DMS153 treated with DMSO at 0.1 percent for 48 hours (cell line): Measurements from ENCODE around the gene TRAPPC1.
"Not testable (repeated sequence)": the region's sequence is repeated elsewhere in the genome, so short reads cannot be mapped to it uniquely, and the experiment has no call there.

Experiments used
- DNase-seq: peaks from one replicate; lab custom pipeline; 2025; ENCODE audit not compliant: unreplicated experiment; lab: John Stamatoyannopoulos, UW

The TRAPPC1 gene, protein sequence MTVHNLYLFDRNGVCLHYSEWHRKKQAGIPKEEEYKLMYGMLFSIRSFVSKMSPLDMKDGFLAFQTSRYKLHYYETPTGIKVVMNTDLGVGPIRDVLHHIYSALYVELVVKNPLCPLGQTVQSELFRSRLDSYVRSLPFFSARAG

GRCh38 chr17:7931709-7932482 is at the start of gene TRAPPC1, which contains the start of gene CNTROB:
TSS of gene TRAPPC1 (minus strand) at chr17:7931946. CDS start at chr17:7931829, 117 bp downstream.
TSS of gene CNTROB (plus strand) at chr17:7932206. CDS start at chr17:7933080, 874 bp downstream.
- DNase-seq, result peak; percentile 60

DNA sequence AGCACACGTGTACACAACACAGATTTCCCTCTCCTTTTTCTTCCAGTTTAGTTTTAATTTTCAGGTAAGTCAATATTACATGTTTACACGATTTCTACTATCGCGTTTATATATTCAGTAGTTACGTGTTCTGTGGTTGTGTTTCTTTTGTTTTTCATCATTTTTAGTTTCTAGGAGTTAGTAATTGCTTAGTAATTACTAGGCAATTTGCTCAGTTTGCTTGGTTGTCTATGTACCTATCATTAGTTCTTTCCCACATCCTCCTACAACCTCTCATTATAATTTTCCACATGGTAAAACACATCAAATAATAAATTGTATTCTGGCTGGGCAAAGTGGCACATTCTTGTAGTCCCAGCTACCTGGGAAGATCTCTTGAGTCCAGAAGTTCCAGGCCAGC is 46.1 kb upstream of the TRAPPC1 start:
- DNase-seq, result no peak

GRCh38 chr17:7977039-7977438 is 45.3 kb upstream of the TRAPPC1 start:
- DNase-seq, result no peak

DNA sequence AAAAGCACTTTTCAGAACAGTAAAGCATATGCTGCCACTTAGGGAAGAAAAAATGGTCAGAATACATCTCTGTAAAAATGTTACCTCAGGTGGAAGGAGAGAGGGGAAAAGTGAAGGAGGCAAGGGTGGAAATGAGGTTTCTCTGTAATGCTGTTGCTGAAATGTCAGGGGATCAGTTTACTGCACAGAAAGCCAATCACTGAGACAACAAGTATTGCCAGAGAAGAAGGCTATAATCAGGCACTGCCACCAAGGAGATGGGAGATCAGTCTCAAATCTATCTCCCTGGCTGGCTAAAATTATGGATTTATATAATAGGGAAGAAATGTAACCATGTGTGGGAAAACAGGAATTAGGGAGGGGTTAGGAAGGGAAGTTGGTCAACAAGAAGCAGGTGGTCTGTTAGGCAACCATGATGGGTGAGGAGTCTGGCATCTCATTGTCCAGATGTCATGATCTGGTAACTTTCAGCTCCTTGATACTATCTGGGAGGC is 42.9 kb upstream of the TRAPPC1 start:
- no peak for DNase-seq

DNA sequence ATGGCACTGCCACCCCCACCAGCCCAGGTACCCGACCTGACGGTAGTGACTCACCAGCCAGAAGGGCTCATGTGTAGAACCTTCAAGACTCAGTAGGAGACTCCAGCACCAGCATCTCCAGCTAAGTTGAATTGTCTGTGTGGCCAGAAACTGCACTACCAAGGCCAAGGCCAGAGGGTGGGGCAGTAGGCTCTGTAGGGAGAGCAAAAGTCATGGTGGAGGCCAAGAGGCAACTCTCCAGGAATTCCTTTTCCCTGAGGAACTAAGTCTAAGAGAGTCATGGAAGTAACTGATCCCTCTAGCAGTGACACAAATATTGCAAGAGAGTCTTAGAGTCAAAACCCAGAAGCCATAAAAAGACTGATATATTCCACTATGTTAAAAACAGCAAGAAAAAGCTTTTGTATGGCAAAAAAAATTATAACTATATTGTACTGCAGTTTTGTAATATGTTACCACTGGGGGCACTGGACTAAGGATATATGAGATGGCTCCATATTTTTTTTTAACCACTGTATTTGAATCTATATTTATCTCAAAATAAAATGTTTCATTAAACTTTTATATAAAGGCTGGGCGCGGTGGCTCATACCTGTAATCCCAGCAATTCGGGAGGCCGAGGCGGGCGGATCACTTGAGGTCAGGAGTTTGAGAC is 40.5 kb upstream of the TRAPPC1 start:
- no peak for DNase-seq

DNA sequence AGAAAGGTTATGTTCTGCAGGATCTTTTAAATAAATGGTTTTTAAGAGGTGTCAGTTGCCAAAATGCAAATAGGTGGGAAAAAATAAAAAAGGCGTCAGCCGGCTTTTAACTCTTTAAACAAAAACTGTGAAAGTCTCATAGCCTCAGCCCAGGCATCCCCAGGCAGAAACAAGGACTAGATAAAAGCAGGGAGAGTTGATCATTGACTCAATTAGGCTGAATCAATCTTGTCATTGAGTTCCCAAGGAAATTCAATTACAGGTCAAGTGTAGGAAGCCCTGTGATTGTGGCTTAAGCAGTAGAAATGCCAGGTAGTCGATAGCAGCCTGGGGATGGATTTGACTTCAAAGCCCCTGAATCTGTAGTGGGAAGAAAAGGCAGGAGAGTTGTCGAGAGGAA is 39.9 kb upstream of the TRAPPC1 start:
- no peak for DNase-seq

DNA sequence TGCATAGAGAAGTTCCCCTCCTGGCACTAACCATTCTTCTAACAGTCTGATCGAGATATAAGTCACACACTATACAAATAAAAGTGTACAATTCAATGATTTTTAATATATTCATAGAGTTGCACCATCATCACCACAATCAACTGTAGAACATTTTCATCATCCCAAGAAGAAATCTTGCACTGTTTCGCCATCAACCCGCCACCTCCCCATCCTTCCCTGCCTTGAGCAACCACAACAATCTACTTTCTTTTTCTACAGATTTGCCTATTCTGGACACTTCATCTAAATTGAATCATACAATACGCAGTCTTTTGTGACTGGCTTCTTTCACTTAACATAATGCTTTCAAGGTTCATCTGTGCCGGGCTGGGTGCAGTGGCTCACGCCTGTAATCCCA is 37.7 kb upstream of the TRAPPC1 start:
- no peak for DNase-seq

DNA sequence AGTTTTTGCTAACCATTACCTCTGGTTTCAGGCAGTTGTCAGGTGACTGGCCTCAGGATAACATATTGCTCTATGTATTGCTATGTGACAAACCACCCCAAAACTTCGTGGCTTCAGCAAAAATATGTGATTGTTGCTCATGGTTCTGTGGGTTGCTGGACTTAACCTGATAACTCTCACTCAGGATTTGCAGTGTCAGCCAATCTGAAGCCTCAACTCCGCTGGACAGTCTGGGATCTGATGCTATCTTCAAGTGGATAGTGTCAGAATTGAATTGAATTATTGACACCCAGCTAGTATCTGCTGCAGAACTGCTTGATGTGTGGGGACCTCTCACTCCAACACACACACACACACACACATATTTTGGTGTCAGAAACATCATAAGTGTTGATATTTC is 36.0 kb upstream of the TRAPPC1 start:
- no peak for DNase-seq

DNA sequence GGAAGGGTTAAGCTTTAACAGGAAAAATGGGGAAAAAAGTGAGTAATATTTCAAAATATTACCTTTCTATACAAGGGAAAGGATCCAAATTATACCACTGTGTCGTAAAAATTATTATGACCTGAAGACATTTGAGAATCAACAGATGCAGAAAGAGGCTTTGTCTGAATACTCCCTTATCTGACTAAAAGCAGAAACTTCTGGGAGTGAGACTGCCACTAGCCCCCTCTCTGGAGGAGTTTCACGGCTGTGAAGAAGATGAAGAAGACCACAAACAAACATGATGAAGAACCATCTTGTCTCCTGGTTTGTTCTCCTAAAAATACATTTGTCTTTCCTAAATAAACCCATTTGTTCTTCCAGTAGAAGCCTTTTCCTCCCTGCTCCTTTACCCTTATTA is 29.7 kb upstream of the TRAPPC1 start:
- no peak for DNase-seq

GRCh38 chr17:7959503-7960253 is 27.9 kb upstream of the TRAPPC1 start:
- no peak for DNase-seq

GRCh38 chr17:7956228-7956965 is 24.7 kb upstream of the TRAPPC1 start:
- no peak for DNase-seq

DNA sequence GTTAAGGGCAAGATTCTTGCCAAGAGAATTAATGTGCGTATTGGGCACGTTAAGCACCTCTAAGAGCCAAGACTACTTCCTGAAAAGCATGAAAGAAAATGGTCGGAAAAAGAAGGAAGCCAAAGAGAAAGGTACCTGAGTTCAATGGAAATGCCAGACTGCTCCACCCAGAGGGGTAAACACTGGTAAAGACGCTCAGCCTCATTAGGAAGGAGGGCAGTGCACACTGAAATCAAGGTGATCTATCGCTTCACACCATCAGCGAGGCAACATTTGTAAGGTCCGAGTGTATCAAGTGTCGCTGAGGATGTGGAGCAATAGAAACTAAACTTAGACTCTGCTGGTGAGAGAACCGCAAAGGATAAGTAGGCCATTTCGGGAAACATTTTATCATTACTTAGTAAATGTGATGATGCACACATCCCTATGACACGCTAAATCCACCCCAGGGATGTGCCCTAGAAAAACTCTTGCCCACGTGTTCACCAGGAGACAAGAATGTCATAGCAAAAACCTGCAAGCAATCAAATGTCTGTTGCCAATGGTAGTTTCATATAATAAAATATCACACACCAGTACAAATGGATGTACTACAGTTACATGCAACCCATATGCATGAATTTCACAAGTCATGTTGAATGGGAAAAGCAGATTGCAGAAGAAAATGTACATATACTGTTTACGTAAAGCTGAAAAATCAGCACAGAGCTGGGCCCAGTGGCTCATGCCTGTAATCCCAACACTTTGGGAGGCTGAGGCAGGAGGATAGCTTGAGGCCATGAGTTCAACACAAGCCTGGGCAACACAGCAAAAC is 23.9 kb upstream of the TRAPPC1 start:
- no peak for DNase-seq

- not testable (repeated sequence) for DNase-seq
These were observed 21.5 kb upstream of the TRAPPC1 start for GRCh38 chr17:7953266-7953665.

GRCh38 chr17:7951143-7951792 is 19.5 kb upstream of the TRAPPC1 start:
- no peak for DNase-seq

DNA sequence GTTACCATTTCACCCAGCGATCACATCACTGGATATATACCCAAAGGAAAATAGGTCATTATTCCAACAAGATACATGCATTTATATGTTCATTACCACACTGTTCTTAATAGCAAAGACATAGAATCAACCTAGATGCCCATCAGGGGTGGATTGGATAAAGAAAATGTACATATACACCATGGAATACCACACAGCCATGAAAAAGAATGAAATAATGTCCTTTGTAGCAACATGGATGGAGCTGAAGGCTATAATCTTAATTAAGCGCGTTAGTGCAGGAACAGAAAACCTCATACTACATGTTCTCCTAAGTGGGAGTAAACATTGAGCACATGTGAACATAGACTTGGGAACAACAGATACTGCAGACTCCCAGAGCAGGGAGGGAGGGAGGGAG is 18.8 kb upstream of the TRAPPC1 start:
- no peak for DNase-seq

DNA sequence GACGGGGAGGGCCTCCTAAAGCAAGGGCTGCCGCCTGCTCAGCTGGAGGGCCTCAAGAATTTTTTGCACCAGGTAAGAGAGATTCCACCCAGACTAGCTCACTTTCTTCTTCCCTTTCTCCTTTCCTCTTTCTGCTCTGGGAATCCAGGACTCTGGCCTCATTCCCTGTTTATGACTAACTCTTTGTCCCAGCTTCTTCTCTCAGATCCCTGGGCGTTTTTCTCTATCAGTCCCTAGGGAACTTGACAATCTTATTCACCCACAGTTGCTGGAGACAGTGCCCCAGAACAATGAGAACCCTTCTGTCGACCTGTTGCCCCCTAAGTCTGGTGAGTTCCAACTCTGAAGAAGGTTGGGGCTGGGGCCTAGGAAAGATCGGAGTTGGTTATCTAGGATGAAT is 15.9 kb upstream of the TRAPPC1 start:
- DNase-seq, result no peak

- DNase-seq, result no peak
These were observed 14.7 kb upstream of the TRAPPC1 start for GRCh38 chr17:7946441-7946840.

DNA sequence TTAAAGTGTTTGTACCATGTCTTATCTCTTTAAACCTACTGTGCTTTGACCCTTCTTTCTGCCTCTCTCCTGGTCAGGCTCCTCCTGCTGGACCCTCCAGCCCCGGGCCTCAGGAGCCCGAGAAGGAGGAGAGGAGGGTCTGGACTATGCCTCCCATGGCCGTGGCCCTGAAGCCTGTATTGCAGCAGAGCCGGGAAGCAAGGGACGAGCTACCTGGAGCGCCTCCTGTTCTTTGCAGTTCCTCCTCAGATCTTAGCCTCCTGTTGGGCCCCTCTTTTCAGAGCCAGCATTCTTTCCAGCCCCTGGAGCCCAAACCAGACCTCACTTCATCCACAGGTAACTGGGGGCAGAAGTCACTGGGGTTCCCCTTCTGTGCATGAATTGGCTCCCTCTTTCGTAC is 13.9 kb upstream of the TRAPPC1 start:
- DNase-seq, result no peak

GRCh38 chr17:7944326-7944725 is 12.6 kb upstream of the TRAPPC1 start:
- no peak for DNase-seq
